ENCODE measurements around the gene EXOC6B.

Gene EXOC6B

DNA sequence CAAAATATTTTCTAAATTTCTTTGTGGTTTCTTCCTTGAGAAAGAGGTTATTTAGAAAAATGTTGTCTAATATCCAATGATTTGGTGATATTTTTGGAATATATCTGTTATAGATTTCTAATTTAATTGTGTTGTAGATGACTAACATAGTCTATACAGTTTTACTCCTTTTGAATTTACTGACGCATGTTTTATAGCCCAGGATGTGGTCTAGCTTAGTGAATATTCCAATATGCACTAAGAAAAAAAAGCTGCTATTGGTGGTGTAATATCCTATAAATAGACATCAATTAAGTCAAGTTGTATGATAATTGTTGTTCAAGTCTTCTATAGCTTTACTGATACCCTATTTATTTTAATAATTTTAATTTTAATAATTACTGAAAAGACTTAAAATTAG lies 437.6 kb downstream of the EXOC6B start:
- no peak for DNase-seq (ENCODE audit: low read depth in 1 of 2, low spot score in 1 of 2)

- no peak for DNase-seq (ENCODE audit: low read depth in 1 of 2, low spot score in 1 of 2)
Measured at GRCh38 chr2:72386288-72386687, 439.5 kb downstream of the EXOC6B start.

GRCh38 chr2:72378753-72379348 lies 447.0 kb downstream of the EXOC6B start:
- no peak for DNase-seq (ENCODE audit: low read depth in 1 of 2, low spot score in 1 of 2)

- DNase-seq (ENCODE audit: low read depth in 1 of 2, low spot score in 1 of 2) = no peak
Measured at GRCh38 chr2:72367530-72368225, 458.2 kb downstream of the EXOC6B start.

DNA sequence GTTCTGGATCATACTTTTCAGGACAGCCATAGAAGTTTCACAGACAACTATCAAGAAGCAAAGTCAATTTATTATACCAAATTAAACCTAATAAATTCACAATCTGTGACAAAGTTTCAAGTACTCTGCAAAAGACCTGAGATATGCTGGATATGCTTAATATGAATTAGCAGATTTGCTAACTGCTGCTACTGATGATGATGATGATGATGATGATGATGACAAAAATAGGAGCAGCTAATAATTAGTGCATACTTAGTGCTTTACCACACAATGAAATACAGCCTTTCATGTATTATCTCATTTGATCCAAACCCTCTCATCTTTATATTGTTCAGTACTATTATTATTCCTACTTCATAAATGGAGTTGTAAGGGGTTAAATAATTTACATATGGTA lies 462.4 kb downstream of the EXOC6B start:
- no peak for DNase-seq (ENCODE audit: low read depth in 1 of 2, low spot score in 1 of 2)

DNA sequence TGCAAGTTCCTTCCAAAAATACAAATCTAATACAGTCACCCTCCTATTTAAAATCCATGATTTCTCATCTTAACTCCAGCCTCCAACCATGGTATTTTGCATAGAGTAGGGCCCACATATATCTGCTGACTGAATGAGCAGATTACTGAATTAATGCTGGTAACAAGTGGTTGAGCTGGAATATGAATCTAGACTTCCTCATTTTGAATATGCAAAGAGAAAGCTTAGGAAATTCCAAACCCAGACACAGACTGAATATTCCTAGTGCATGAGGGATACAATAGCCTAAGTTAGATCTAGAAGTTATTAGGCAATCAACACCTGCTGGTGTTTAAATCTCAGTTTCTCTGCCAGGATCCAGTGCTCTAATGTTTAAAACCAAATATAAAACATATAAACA lies 463.1 kb downstream of the EXOC6B start:
- no peak for DNase-seq (ENCODE audit: low read depth in 1 of 2, low spot score in 1 of 2)

DNA sequence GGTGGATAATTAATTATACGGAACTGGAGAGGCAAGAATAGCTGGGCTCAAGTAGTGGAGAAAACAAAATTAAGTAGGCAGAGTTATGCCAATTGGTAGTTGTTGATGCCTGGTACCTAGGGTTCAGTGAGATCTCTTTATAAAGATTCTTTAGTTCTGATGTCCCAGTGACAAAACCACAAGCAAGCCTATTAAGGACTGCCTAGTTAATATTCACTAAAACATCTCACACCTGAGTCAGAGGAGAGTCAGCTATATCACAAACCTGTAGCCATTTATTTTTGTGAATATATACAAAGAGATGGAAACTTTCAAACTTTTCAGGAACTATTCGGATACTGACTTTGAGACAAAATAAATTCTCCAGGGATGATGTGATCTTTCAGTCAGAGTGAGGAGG lies 464.3 kb downstream of the EXOC6B start:
- DNase-seq (ENCODE audit: low read depth in 1 of 2, low spot score in 1 of 2) = no peak

- no peak for DNase-seq (ENCODE audit: low read depth in 1 of 2, low spot score in 1 of 2)
Measured at GRCh38 chr2:72361042-72361441, 464.8 kb downstream of the EXOC6B start.

DNA sequence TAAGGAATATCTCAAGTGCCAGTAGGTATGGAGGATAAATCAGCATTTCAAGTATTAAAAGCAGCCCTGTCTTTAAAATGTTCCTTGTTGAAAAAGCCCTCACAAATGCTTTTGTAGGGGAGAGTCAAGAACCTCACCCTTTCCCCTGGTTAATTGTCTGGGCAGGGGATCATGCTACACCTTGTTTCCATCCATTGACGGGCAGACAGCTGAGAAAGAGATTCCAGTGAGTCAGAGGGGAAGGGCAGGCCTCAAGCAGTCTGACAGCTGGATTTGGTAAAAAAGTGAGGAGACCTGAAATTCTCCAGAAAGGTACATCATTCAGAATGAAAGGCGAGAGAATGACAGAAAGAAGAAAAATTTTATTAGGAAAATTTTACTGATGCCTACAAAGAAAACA lies 475.0 kb downstream of the EXOC6B start:
- DNase-seq (ENCODE audit: low read depth in 1 of 2, low spot score in 1 of 2) = no peak

GRCh38 chr2:72349016-72349415 lies 476.8 kb downstream of the EXOC6B start:
- no peak for DNase-seq (ENCODE audit: low read depth in 1 of 2, low spot score in 1 of 2)

DNA sequence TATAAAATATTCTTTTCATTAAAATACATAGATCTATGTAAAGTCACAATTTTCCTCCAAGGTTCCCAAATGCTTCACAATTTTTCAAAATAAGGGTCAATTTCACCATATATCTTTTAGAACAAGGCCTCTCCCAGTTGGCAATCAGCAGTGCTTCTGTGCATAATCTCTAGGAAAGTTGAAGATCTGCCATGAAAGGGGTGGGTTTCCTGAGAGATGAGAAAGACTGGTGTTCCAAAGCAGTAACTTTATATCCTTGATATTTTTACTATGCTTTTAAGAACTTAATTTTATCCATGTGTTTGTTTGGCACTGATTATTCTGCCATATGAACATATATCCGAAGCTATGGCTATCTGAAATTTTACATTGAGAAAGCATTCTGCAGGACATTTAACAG lies 478.8 kb downstream of the EXOC6B start:
- no peak for DNase-seq (ENCODE audit: low read depth in 1 of 2, low spot score in 1 of 2)

GRCh38 chr2:72341639-72342038 lies 484.2 kb downstream of the EXOC6B start:
- DNase-seq (ENCODE audit: low read depth in 1 of 2, low spot score in 1 of 2) = no peak

DNA sequence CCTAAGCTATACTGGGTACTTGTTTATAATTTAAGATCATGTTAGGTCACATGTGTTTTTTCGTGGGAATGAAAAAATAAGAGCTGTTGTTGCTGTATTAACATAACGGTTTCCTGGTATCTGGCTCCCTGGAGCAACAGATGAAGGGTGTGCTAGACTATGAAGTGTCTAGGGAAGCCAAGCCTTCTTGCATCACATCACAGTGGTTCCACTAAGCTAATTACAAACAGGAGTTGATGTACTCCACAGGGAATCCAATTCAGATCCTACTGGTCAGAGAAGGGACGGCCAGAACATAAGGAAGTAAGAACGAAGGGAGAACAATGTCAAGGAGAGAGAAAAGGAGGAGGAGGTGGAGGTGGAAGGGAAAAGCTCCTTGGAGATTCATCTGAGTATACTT lies 485.2 kb downstream of the EXOC6B start:
- no peak for DNase-seq (ENCODE audit: low read depth in 1 of 2, low spot score in 1 of 2)

DNA sequence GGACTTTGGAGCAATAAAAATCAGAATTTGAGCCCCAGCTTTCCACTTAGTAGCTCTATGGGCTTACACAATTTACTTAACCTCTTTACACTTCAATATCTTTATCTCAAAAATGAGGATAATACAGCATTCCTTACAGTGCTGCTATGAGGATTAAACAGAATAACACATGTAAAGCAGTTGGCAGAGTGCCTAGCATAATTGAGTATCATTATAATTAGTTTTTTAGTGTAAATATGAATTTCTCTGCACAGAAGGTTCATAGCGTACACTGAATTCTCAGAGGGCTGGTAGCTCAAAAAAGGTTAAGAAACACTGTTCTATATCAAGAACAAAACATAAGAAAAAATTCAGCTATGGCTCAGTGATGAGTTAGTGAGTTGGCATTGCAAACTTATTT lies 487.8 kb downstream of the EXOC6B start:
- DNase-seq (ENCODE audit: low read depth in 1 of 2, low spot score in 1 of 2) = no peak

GRCh38 chr2:72332720-72333119 lies 493.1 kb downstream of the EXOC6B start:
- DNase-seq (ENCODE audit: low read depth in 1 of 2, low spot score in 1 of 2) = no peak

DNA sequence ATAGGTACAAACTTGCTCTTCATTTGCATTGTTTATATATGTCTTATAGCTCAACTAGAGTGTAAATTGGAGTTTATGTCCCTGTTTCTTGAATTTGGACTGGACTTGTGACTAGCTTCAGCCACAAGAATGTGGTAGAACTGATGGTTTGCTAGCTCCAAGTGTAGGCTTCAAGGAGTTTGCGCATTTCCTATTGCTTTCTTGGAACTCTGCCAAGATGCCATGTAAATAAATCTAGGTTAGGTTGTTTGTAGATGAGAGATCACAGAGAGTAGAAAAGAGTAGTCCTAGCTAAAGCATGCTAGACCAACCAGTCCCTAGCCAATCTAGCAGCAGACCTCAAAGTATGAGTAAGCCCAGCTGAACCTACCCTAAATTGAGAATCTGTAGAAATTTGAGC lies 495.2 kb downstream of the EXOC6B start:
- DNase-seq (ENCODE audit: low read depth in 1 of 2, low spot score in 1 of 2) = no peak

GRCh38 chr2:72326759-72327158 lies 499.1 kb downstream of the EXOC6B start:
- no peak for DNase-seq (ENCODE audit: low read depth in 1 of 2, low spot score in 1 of 2)

DNA sequence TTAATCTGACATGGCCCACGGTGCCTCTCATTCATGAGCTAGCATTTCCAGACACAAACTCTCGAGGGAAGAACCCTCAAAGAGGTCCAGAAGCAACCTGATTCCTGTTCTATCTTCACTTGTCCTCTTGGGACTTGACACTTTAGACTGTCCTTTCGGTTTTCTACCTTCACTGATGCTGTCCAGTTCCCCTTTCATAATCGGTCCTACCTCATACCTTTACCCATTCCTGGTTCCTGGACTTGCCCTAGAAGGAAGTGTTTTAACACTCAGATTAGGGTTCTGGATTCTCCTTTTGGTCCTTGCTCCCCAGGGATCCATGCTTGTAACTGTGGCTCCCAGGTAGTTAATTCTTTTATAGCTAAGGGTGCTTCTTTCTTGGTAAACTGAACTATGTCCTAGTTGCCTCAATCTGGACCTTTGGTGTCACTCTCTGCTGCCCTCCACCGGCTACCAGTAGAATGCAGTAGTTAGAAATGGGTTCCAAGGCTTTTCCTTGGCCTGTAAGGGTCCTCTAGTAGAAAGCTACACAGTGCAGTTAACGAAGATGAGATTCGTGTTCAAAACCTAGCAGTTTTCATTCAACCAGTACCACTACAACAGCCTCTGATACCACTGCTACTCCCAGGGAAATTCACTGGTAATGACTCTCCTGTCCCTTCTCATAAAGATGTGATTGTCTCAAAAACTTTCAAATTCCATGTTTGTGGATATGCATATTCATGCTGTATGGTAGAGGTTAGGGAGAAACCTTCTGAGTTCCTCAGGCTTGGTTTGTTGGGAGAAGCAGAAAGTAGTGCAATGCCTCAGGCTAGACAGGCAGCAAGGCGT lies 500.0 kb downstream of the EXOC6B start:
- DNase-seq (ENCODE audit: low read depth in 1 of 2, low spot score in 1 of 2) = no peak

- DNase-seq (ENCODE audit: low read depth in 1 of 2, low spot score in 1 of 2) = no peak
Measured at GRCh38 chr2:72316774-72317173, 509.1 kb downstream of the EXOC6B start.

DNA sequence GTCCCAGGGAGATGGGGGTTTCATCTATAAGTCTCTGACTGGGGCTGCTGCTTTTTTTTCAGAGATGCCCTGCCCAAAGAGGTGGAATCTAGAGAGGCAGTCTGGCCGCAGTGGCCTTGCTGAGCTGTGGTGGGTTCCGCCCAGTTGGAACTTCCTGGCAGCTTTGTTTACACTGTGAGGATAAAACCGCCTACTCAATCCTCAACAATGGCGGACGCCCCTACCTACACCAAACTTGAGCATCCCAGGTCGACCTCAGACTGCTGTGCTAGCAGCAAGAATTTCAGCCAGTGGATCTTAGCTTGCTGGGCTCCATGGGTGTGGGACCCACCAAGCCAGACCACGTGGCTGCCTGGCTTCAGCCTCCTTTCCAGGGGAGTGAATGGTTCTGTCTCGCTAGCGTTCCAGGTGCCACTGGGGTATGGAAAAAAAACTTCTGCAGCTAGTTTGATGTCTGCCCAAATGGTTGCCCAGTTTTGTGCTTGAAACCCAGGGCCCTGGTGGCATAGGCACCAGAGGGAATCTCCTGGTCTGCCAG lies 525.6 kb downstream of the EXOC6B start:
- DNase-seq (ENCODE audit: low read depth in 1 of 2, low spot score in 1 of 2) = no peak

DNA sequence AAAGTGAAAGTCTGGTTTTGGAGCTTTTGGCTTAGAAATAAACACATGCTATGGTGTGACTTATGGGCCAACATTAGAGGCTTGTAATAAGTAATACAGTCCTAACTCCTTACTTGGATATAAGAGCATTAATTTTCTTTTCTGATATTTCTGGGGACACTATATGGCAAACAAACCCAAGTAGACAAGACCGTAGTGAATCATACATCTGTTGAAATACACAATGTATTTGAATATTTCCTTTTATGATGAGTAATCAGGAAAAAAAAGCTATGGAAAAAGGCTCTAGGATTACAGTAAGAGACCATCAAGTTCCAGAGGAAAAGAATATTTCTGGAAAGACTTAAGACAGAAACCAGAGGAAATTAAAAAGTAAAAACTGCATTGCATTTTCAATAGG lies 532.2 kb downstream of the EXOC6B start:
- DNase-seq (ENCODE audit: low read depth in 1 of 2, low spot score in 1 of 2) = no peak

GRCh38 chr2:72292433-72292832 lies 533.4 kb downstream of the EXOC6B start:
- no peak for DNase-seq (ENCODE audit: low read depth in 1 of 2, low spot score in 1 of 2)

Data from activated T-helper 1 cell treated with anti-CD3 and anti-CD28 coated beads, Interleukin-2, amount 50 U/mL, for 16 hours (primary cell).